NCI-H2107 treated with DMSO at 0.1 percent for 48 hours (cell line): ENCODE results near the gene SIRT2.
"Not testable (repeated sequence)": the region's sequence is repeated elsewhere in the genome, so short reads cannot be mapped to it uniquely, and the experiment has no call there.

Experiments
- DNase-seq: peaks from one replicate; lab custom pipeline; 2025; ENCODE audit not compliant: unreplicated experiment; lab: John Stamatoyannopoulos, UW

Gene SIRT2

DNA sequence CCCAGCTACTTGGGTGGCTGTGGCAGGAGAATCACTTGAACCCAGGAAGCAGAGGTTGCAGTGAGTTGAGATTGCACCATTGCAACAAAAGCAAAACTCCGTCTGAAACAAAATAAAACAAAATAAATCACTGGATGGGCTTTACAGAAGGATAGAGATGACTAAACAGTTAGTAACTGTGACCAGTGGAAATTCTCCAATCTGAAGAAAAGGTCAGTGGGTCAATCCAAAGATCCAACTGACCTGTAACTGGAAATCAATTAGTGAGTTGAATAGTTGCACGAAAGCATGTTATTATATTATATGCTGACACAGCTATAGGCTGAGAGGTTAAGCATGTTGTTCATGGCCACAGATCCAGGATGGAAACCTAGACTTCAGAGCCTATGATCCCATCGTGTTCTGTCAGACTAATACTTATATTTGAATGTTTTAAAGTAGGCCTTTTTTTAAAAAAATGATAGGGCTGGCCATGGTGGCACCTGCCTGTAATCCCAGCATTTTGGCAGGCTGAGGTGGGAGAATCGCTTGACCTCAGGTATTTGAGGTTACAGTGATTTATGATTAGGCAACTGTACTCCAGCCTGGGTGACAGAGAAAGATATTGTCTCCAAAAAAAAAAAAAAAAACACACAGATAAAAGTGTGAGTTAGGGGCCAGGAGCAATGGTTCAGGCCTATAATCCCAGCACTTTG is 69.2 kb downstream of the SIRT2 start:
- DNase-seq, result no peak

GRCh38 chr19:38829203-38829602 is 70.2 kb downstream of the SIRT2 start:
- not testable (repeated sequence) for DNase-seq
